Prostate gland (tissue), 2 donors: Measurements from ENCODE around the gene CEP126. TPM values are rescaled to one million over a fixed set of nuclear protein-coding genes. Genes with fewer than 3 reads are reported as not detected.
"Not testable (repeated sequence)": the region's sequence is repeated elsewhere in the genome, so short reads cannot be mapped to it uniquely, and the experiment has no call there.

ENCODE experiments used
- DNase-seq: peaks from one replicate; pipeline ENCODE4 v3.0.0-alpha.2; 2019; ENCODE audit warnings: low spot score
- H3K27ac ChIP-seq, 2 donors: fragments of 200-600 bp; sonication (generic); 2 replicates each; pipeline ENCODE4 v1.5.1; 2017 to 2019
- H3K27me3 ChIP-seq: fragments of 200-600 bp; sonication (generic); replicated peaks from 2 replicates; pipeline ENCODE4 v1.5.1; 2019; ENCODE audit not compliant: insufficient read depth
- H3K36me3 ChIP-seq, 2 donors: fragments of 200-600 bp; sonication (generic); 1 replicate in 1 of 2; 2 replicates in 1 of 2; pipeline versions ENCODE4 v1.5.1 to v1.8.1; 2017 to 2019
- H3K4me1 ChIP-seq: fragments of 200-600 bp; sonication (generic); replicated peaks from 2 replicates; pipeline ENCODE4 v1.5.1; 2019
- H3K4me3 ChIP-seq, 2 donors: fragments of 200-600 bp; sonication (generic); 2 replicates each; pipeline ENCODE4 v1.5.1; 2017 to 2019
- H3K9me3 ChIP-seq: fragments of 200-600 bp; sonication (generic); 2 replicates; pipeline ENCODE4 v1.5.1; 2017
- CTCF ChIP-seq, 4 experiments: fragments of 200-600 bp in 2 of 4; fragments of 450-650 bp in 2 of 4; sonication (generic) in 2 of 4; IDR thresholded peaks; 1 replicate in 3 of 4; 2 replicates in 1 of 4; pipeline ENCODE4 v1.5.1; 2016 to 2019; ENCODE audit warnings: antibody characterized with exemption in 4 of 4, mild to moderate bottlenecking in 2 of 4, moderate library complexity in 2 of 4
- POLR2A ChIP-seq: fragments of 450-650 bp; IDR thresholded peaks from one replicate; pipeline ENCODE4 v1.6.1; 2016; ENCODE audit warnings: antibody characterized with exemption, mild to moderate bottlenecking
- POLR2AphosphoS5 ChIP-seq: sonication (generic); formaldehyde crosslinking; IDR thresholded peaks from one replicate; pipeline ENCODE4 v1.6.1; 2017; ENCODE audit warnings: antibody characterized with exemption
- WGBS: methylation state at CpG from one replicate; pipeline ENCODE4 v1.1.5; 2018; 5-methylcytosine and 5-hydroxymethylcytosine counted together
- intact Hi-C: fragments of 100-400 bp; cut with DNase I; formaldehyde crosslinking; loops from one replicate; pipeline ENCODE4 v1.14.2; 2022
- total RNA-seq, 2 donors: library from RNA; depleted of rRNA; stranded (reverse); fragments of >200 nt; gene quantifications; one replicate each; pipeline ENCODE4 v1.1.0, GENCODE V29; 2016

CEP126 gene
- total RNA-seq, 2 donors from 2014 or later, result 2.0 to 15.2 TPM

DNA sequence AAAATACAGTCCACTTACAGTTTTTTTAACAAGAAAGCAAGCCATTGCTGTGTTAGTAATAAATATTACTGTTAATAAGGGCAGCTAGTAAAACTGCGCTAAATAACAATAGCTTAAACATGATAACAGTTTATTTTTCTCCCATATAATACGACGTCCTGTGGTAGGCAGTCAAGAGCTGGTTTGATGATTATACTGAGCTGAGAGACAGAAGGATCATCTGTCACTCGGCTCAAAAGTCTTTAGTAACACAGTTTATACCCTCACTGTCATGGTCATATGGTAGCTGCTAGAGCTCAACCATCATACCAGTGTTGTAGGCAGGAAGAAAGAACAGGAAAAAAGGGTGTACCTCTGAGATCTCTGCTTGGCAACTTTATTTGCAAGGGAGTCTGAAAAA, 30.6 kb downstream of the CEP126 start:
- Histone ChIP-seq H3K4me1 (no peaks in the 10 kb centered on the region), H3K27me3 (no peaks in the 10 kb centered on the region), H3K4me3 (no peak overlapping the region), H3K36me3 (no peaks in the 10 kb centered on the region), H3K27ac (no peak overlapping the region), H3K9me3 (no peaks in the 10 kb centered on the region)
- WGBS, result 83% methylated on average over 4 of the region's 4 CpGs
- TF ChIP-seq CTCF (IDR thresholded peaks at IDR 0.05) (no peak), POLR2A (no peak), POLR2AphosphoS5 (no peak)
- intact Hi-C loops, result no loop called here
- no peak for DNase-seq

DNA sequence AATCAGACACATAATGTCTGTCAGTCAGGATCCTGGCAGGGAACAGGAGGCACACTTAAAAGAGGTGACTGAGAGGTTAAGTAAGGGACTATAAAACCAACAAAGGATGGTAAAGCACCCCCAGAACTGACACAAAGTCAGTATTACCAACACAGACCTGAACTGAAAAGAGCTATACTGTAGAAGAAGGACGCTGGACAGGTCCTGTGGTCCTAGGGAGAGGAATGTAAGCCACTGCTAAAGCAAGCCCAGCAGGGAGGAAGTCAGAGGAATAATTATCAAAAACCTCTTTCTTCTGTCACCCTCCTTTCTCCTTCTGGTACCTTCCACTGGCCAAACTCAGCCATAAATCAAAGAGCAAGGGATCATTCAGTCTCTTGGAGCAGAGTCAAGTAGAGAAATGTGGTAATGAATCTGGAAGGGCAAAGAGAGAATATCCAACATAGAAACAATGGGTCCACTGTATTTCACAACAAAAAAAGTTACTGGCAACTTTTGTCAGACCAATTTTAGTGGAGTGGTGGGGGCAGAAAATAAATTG, 34.9 kb downstream of the CEP126 start:
- 30% methylated on average over 1 of the region's 1 CpG for WGBS
- DNase-seq, result no peak
- Histone ChIP-seq H3K4me3 (no peak overlapping the region), H3K36me3 (no peaks in the 10 kb centered on the region), H3K4me1 (no peaks in the 10 kb centered on the region), H3K27ac (no peak overlapping the region), H3K27me3 (no peaks in the 10 kb centered on the region), H3K9me3 (no peaks in the 10 kb centered on the region)
- intact Hi-C loops, result no loop called here
- no peak for TF ChIP-seq POLR2A
- no peak for TF ChIP-seq CTCF (IDR thresholded peaks at IDR 0.05)
- no peak for TF ChIP-seq POLR2AphosphoS5

DNA sequence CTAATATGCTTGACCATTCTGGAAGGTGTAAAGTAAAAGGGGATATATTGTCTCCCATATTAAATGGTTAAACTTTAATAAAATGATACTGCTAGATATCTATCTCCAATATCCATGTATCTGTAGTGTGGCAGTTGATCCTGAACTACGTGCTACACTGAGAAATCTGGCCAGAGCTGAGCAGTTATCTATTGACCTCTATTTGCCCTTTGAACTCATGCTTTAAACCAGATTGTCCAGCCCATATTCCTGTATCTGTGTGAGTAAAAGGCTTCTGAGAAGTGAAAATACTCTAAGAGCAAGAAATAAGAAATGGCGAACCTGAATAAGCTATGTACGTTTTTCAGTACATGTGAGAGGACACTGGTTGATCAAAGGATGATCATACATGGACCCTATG, 40.5 kb downstream of the CEP126 start:
- intact Hi-C loops, result no loop called here
- H3K27ac ChIP-seq, result no peak overlapping the region
- TF ChIP-seq POLR2AphosphoS5, result no peak
- TF ChIP-seq POLR2A, result no peak
- no peak for TF ChIP-seq CTCF (IDR thresholded peaks at IDR 0.05)
- DNase-seq, result no peak
- no peaks in the 10 kb centered on the region for H3K9me3 ChIP-seq
- H3K4me3 ChIP-seq, result no peak overlapping the region
- WGBS, result 95% methylated on average over 3 of the region's 3 CpGs
- no peaks in the 10 kb centered on the region for H3K4me1 ChIP-seq
- H3K27me3 ChIP-seq, result no peaks in the 10 kb centered on the region
- no peaks in the 10 kb centered on the region for H3K36me3 ChIP-seq

GRCh38 chr11:101955701-101956100, 40.9 kb downstream of the CEP126 start:
- Histone ChIP-seq H3K4me3 (no peak overlapping the region), H3K27me3 (no peaks in the 10 kb centered on the region), H3K9me3 (no peaks in the 10 kb centered on the region), H3K36me3 (no peaks in the 10 kb centered on the region), H3K4me1 (no peaks in the 10 kb centered on the region), H3K27ac (no peak overlapping the region)
- TF ChIP-seq POLR2AphosphoS5, result no peak
- 94% methylated on average over 5 of the region's 5 CpGs for WGBS
- no peak for DNase-seq
- intact Hi-C loops, result no loop called here

- Histone ChIP-seq H3K36me3 (no peaks in the 10 kb centered on the region), H3K27me3 (no peaks in the 10 kb centered on the region), H3K4me1 (no peaks in the 10 kb centered on the region), H3K9me3 (no peaks in the 10 kb centered on the region), H3K4me3 (no peak overlapping the region), H3K27ac (no peak overlapping the region)
- no peak for DNase-seq
- intact Hi-C loops, result no loop called here
- 89% methylated on average over 1 of the region's 1 CpG for WGBS
- TF ChIP-seq POLR2A, result no peak
- TF ChIP-seq CTCF (IDR thresholded peaks at IDR 0.05), result no peak
Observed at GRCh38 chr11:101960231-101960630, 45.4 kb downstream of the CEP126 start.

DNA sequence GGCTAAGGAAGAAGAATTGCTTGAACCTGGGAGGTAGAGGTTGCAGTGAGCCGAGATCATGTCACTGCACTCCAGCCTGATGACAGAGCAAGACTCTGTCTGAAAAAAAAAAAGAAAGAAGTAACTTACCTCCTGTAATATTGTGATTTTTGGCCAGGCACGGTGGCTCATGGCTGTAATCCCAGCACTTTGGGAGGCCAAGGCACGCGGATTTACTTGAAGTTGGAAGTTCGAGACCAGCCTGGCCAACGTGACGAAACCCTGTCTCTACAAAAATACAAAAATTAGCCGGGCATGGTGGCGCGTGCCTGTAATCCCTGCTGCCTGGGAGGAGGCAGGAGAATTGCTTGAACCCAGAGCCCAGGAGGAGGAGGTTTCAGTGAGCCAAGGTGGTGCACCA, 49.4 kb downstream of the CEP126 start:
- H3K4me1 ChIP-seq, H3K27ac ChIP-seq, intact Hi-C loops, DNase-seq, H3K9me3 ChIP-seq, H3K27me3 ChIP-seq, H3K36me3 ChIP-seq, H3K4me3 ChIP-seq: not testable (repeated sequence)
- WGBS, result 96% methylated on average over 10 of the region's 10 CpGs
